ENCODE data around the gene IL18. TPM values are rescaled to one million over a fixed set of nuclear protein-coding genes. Genes with fewer than 3 reads are reported as not detected.

IL18 gene
- total and polyA plus RNA-seq, 8 donors: 4.7 to 58.2 (median 20.1) TPM

DNA sequence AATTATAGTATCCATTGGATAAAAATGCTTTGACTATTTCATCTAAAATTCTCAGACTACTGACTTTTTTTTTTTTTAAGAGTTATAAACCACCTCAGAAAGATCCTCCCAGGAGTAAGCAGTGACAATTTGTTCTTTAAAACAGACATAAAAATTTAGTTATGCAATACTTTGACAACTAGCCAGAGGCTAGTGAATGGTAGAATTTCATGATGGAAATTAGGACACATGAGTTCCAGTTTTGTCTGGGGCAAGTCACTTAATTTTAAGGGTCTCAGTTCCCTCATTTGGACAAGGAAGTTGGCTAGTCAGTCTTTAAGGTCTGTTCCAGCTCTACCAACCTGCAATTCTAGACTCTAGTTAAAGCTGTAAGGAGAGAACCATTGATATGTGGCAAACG lies 2.9 kb downstream of the IL18 start:
- Histone ChIP-seq H3K9me3 (no peaks in the 10 kb centered on the region), H3K36me3 (no peaks in the 10 kb centered on the region), H3K27ac (no peak overlapping the region), H3K4me1 (peaks cover 0 to 66% (median 7%) of the 10 kb centered on the region in 4 donors), H3K4me3 (no peak overlapping the region), H3K27me3 (no peaks in the 10 kb centered on the region)
- intact Hi-C loops (cut with DNase I; ENCODE audit: low total_unique reads): no loop called here
- 48 to 66% (median 56%) methylated on average over 1 of the region's 1 CpG for WGBS, 5 donors
- DNase-seq: no peak
- TF ChIP-seq EP300 (IDR thresholded peaks at IDR 0.05): no peak
- TF ChIP-seq POLR2A (IDR thresholded peaks at IDR 0.05): no peak
- TF ChIP-seq POLR2AphosphoS5 (IDR thresholded peaks at IDR 0.05): no peak
- TF ChIP-seq, protein P1, sequence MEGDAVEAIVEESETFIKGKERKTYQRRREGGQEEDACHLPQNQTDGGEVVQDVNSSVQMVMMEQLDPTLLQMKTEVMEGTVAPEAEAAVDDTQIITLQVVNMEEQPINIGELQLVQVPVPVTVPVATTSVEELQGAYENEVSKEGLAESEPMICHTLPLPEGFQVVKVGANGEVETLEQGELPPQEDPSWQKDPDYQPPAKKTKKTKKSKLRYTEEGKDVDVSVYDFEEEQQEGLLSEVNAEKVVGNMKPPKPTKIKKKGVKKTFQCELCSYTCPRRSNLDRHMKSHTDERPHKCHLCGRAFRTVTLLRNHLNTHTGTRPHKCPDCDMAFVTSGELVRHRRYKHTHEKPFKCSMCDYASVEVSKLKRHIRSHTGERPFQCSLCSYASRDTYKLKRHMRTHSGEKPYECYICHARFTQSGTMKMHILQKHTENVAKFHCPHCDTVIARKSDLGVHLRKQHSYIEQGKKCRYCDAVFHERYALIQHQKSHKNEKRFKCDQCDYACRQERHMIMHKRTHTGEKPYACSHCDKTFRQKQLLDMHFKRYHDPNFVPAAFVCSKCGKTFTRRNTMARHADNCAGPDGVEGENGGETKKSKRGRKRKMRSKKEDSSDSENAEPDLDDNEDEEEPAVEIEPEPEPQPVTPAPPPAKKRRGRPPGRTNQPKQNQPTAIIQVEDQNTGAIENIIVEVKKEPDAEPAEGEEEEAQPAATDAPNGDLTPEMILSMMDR (IDR thresholded peaks at IDR 0.05): no peak

DNA sequence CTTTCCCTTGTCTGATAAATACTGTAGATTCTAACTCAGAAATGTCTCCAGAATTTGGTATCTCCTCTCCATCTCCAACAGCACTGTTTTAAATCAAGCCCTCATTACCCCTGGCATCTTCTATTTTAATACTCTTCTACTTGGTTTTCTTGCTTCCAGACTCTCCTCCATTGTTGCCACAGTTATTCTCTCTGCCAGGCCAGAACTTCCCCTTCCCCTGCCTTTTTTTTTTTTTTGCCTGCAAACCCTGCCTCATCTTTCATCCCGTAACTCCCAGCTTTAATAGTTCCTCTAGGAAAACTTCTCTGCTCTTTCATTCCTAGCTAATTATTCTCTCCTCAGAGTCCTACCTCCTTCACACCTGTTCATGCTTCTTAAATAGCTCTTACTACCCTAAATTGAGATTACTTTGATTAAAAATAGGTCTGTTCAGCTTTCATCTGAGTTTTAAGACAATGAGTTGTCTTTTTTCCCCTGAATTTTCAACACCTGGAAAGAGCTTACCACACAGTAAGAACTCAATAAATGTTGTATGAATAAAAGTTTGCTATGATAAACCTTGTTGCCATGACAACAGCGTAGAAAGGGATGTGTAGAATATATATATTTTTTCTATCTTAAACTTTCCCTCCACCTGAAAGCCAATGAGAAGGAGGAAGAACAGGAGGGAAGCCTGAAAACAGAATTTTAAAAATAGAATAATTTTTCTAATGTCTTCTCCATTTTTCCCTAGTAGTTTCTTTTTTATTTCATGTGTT lies 3.6 kb downstream of the IL18 start:
- Histone ChIP-seq H3K4me3 (no peak overlapping the region), H3K9me3 (no peaks in the 10 kb centered on the region), H3K27me3 (no peaks in the 10 kb centered on the region), H3K27ac (peak overlapping the region in 2 of 5 donors; percentile 33 to 41), H3K4me1 (peaks cover 0 to 66% (median 7%) of the 10 kb centered on the region in 4 donors), H3K36me3 (no peaks in the 10 kb centered on the region)
- WGBS, 5 donors: 47 to 88% (median 70%) methylated on average over 2 of the region's 2 CpGs
- no peak for DNase-seq
- intact Hi-C loops (cut with DNase I; ENCODE audit: low total_unique reads): no loop called here
- no peak for TF ChIP-seq EP300 (IDR thresholded peaks at IDR 0.05)
- TF ChIP-seq, protein P1 (IDR thresholded peaks at IDR 0.05): no peak
- no peak for TF ChIP-seq POLR2AphosphoS5 (IDR thresholded peaks at IDR 0.05)
- TF ChIP-seq POLR2A (IDR thresholded peaks at IDR 0.05): no peak

DNA sequence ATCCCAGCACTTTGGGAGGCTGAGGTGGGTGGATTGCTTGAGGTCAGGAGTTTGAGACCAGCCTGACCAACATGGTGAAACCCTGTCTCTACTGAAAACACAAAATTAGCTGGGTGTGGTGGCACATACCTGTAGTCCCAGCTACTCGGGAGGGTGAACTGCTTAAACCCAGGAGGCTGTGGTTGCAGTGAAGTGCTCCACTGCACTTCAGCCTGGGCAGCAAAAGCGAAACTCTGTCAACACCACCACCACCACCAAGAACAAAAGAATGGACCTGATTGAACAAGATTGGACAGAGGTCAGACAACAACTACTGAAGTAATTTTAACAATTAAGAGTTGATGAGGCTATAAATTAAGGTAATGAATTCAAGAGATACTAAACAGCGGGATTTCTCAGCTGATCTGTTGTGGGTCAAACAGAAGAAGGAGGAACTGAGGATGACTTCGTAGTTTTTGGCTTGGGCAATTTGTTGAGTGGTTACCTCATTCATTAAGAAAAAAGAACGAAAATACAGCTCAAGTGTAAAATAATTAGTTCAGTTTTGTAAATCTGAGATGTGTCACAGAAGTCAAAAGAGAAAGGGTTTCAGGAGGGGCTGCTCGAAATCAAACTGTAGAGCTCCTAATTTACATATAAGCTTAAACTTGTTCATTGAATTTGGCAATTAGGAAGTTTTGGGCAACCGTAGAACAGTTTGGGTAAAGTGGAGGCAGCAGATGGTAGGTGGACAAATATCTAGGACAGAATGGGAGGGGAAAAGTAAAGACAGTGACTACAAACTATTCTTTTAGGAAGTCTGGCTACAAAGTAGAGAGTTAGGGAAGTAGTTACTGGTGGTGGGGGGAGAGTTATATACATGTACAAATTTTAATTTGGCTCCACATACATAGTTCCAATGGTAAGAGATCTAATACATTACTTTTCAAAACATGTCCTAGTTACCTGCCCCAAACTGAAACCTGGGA lies 4.5 kb downstream of the IL18 start:
- H3K27ac ChIP-seq: peak overlapping the region in 3 of 5 donors; percentile 32 to 41 (median 33)
- intact Hi-C loops (cut with DNase I; ENCODE audit: low total_unique reads): no loop called here

More for the DNA sequence above, 4.5 kb downstream of the IL18 start:
- H3K36me3 ChIP-seq: no peaks in the 10 kb centered on the region
- H3K27me3 ChIP-seq: no peaks in the 10 kb centered on the region
- WGBS, 5 donors: 80 to 88% (median 84%) methylated on average over 7 of the region's 7 CpGs
- no peaks in the 10 kb centered on the region for H3K9me3 ChIP-seq
- no peak for DNase-seq
- no peak overlapping the region for H3K4me3 ChIP-seq
- H3K4me1 ChIP-seq: peaks cover 0 to 65% (median 7%) of the 10 kb centered on the region in 4 donors
- TF ChIP-seq, protein P1 (IDR thresholded peaks at IDR 0.05): no peak
- TF ChIP-seq POLR2AphosphoS5 (IDR thresholded peaks at IDR 0.05) (no peak), EP300 (IDR thresholded peaks at IDR 0.05) (no peak), POLR2A (IDR thresholded peaks at IDR 0.05) (no peak)

Data from stomach (tissue), 9 donors.